ENCODE results near the gene PPP2R2B. TPM values are rescaled to one million over a fixed set of nuclear protein-coding genes. Genes with fewer than 3 reads are reported as not detected.

Gene PPP2R2B
- total RNA-seq, 3 donors from 2014 or later = 0.99 to 5.9 (median 1.2) TPM

DNA sequence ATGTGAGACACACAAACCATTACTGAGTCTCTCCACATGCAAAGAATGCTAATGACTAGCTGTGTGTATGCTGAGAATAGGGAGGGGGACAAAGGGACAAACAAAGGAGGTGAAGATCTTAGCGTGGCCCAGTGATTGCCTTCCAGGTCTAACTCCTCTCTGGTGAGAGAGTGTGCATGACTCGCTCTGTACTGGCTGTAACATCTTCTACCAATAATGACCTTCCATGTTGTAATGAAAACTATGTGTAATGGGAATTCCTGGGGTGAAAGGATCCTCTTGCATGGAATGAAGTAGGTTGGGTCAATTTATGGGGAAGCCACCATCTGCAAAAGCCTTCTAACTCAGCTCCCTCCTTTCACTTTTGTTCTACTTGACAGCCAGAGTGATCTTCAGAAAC, 338.1 kb downstream of the PPP2R2B start:
- no peak for ATAC-seq
- intact Hi-C loops (cut with DNase I, micrococcal nuclease) = loop anchor here (5.0 kb wide), 2 partner anchors 427 to 652 kb away; no protein-coding TSS in a partner anchor

DNA sequence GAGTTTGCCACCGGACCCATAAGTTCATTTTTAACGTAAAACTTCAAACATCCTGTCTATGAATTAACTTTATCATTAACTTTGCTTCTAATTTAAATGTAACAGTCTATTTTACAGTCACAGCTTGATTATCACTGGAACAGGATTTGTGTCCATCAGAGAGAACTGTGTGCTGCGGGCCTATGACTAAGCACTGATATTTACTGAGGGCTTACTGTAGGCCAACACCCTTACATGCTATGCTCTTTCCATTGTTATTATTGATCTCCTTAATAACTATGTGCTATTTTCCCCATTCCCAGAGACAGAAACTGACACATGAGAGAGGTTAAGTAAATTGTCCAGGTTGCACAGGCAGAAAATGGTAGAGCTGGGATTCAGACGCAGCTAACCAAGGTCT, 338.6 kb downstream of the PPP2R2B start:
- ATAC-seq = no peak
- no peaks in the 10 kb centered on the region for H3K4me1 ChIP-seq (ENCODE audit: low read depth)
- H3K9me3 ChIP-seq = no peaks in the 10 kb centered on the region
- intact Hi-C loops (cut with DNase I, micrococcal nuclease) = loop anchor here (5.0 kb wide), 2 partner anchors 427 to 652 kb away; no protein-coding TSS in a partner anchor
- DNase-seq = no peak
- H3K36me3 ChIP-seq (ENCODE audit: low read depth) = no peaks in the 10 kb centered on the region
- no peak for TF ChIP-seq CTCF (IDR thresholded peaks at IDR 0.05)
- no peak overlapping the region for H3K4me3 ChIP-seq

More for the DNA sequence above, 338.1 kb downstream of the PPP2R2B start:
- DNase-seq = no peak
- H3K4me3 ChIP-seq = no peak overlapping the region
- H3K9me3 ChIP-seq = no peaks in the 10 kb centered on the region
- H3K4me1 ChIP-seq (ENCODE audit: low read depth) = no peaks in the 10 kb centered on the region
- no peaks in the 10 kb centered on the region for H3K36me3 ChIP-seq (ENCODE audit: low read depth)
- TF ChIP-seq CTCF (IDR thresholded peaks at IDR 0.05) = no peak

- Histone ChIP-seq H3K4me3 (no peak overlapping the region), H3K36me3 (ENCODE audit: low read depth) (no peaks in the 10 kb centered on the region), H3K4me1 (ENCODE audit: low read depth) (no peaks in the 10 kb centered on the region), H3K9me3 (no peaks in the 10 kb centered on the region)
- ATAC-seq (no peak), DNase-seq (no peak)
- intact Hi-C loops (cut with DNase I, micrococcal nuclease) = no loop called here
- TF ChIP-seq CTCF (IDR thresholded peaks at IDR 0.05) = no peak
Measured at GRCh38 chr5:146538432-146538831, 340.1 kb downstream of the PPP2R2B start.

DNA sequence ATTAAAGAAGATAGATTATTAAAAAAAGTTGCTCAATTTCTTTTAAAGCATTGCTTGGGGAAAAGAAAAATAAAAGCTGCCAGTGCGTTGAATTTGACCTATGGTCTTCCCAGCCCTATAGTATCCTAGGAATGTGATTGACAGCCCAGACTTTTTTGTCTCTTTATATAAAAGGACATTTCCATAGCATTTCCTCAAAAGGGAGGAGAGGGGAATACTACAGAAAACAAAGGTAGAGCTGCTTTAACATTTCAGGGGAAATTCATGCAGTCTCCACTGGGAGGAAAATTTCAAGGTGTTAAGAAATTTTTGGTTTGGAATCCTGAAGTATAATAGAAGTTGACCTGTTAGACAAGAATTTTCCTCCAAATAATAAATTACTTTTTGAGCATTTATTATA, 344.7 kb downstream of the PPP2R2B start:
- intact Hi-C loops (cut with DNase I, micrococcal nuclease) = no loop called here
- DNase-seq = no peak
- no peak for TF ChIP-seq CTCF (IDR thresholded peaks at IDR 0.05)
- Histone ChIP-seq H3K9me3 (no peaks in the 10 kb centered on the region), H3K36me3 (ENCODE audit: low read depth) (no peaks in the 10 kb centered on the region), H3K4me1 (ENCODE audit: low read depth) (no peaks in the 10 kb centered on the region), H3K4me3 (no peak overlapping the region)
- ATAC-seq = no peak

DNA sequence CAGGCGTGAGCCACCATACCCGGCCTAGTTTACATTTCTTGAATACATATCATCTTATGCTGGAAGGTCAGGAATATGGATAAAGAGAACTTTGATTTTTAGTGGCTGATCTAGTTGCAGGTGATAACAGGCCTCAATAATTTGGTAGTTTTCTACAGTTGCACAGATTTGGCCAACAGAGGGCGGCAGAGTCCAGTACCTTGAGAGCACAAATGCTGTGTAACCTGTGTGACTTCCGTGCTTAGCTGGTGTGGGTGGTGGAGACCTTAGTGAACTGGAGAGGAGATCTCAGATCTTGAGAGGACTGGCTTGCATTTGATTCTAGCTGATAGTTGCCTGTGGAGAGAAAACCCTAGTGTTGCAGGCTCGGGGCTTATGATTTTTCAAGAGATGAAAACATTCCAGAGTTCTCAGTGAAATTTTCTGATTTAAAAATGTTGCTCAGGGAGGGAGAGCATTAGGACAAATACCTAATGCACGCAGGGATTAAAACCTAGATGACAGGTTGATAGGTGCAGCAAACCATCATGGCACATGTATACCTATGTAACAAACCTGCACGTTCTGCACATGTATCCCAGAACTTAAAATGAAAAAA, 345.2 kb downstream of the PPP2R2B start:
- H3K36me3 ChIP-seq (ENCODE audit: low read depth) = no peaks in the 10 kb centered on the region
- peak; percentile 91 for ATAC-seq
- intact Hi-C loops (cut with DNase I, micrococcal nuclease) = no loop called here

More for the DNA sequence above, 345.2 kb downstream of the PPP2R2B start:
- H3K4me3 ChIP-seq = no peak overlapping the region
- no peaks in the 10 kb centered on the region for H3K4me1 ChIP-seq (ENCODE audit: low read depth)
- TF ChIP-seq CTCF (IDR thresholded peaks at IDR 0.05) = peak; percentile 76
- peak in 2 of 3 donors; percentile 68 to 86 for DNase-seq
- H3K9me3 ChIP-seq = no peaks in the 10 kb centered on the region
